Measurements from ENCODE around the gene RBM6. TPM values are rescaled to one million over a fixed set of nuclear protein-coding genes. Genes with fewer than 3 reads are reported as not detected.
"Not testable (repeated sequence)": the region's sequence is repeated elsewhere in the genome, so short reads cannot be mapped to it uniquely, and the experiment has no call there.

RBM6 gene
- total and polyA plus RNA-seq, 2 experiments from 2014 or later: 66.6 to 97.6 TPM

GRCh38 chr3:50031201-50031600, 91.3 kb downstream of the RBM6 start:
- H3K27me3 Mint-ChIP-seq (ENCODE audit: insufficient read depth, low read depth, poor library complexity); H3K9me2 ChIP-seq (ENCODE audit: insufficient read depth); H3K27me3 ChIP-seq (ENCODE audit: insufficient read depth); H3K4me3 ChIP-seq; H2AFZ ChIP-seq; H3K9me3 Mint-ChIP-seq; H3K36me3 ChIP-seq (ENCODE audit: insufficient read depth); ATAC-seq; H4K20me1 ChIP-seq (replicated peaks; ENCODE audit: insufficient read depth); H3K27ac ChIP-seq (ENCODE audit: low read depth); H3K79me2 ChIP-seq (replicated peaks; ENCODE audit: insufficient read depth); H3K4me1 ChIP-seq (ENCODE audit: insufficient read depth); H3K27ac Mint-ChIP-seq; H3K4me3 Mint-ChIP-seq; H3F3A ChIP-seq (replicated peaks; ENCODE audit: low read depth); H3K4me2 ChIP-seq; H3K4me1 Mint-ChIP-seq; DNase-seq (ENCODE audit: low spot score): not testable (repeated sequence)
- peaks cover 12% of the 10 kb centered on the region; the same call in 2 of the 3 replicates for H3K36me3 Mint-ChIP-seq (ENCODE audit: low read depth)

GRCh38 chr3:50044976-50045375, 105.0 kb downstream of the RBM6 start:
- H3K4me1 ChIP-seq (ENCODE audit: insufficient read depth): no peaks in the 10 kb centered on the region
- H3K4me3 ChIP-seq: no peak overlapping the region
- no peaks in the 10 kb centered on the region for H3K9me2 ChIP-seq (ENCODE audit: insufficient read depth)
- H3K9me3 Mint-ChIP-seq: no peaks in the 10 kb centered on the region
- peaks cover 14% of the 10 kb centered on the region for H3K36me3 Mint-ChIP-seq (ENCODE audit: low read depth)
- no peak overlapping the region for H3K27ac Mint-ChIP-seq
- no peak for DNase-seq (ENCODE audit: low spot score)
- H3K27me3 Mint-ChIP-seq (ENCODE audit: insufficient read depth, low read depth, poor library complexity): peaks cover 2% of the 10 kb centered on the region
- H4K20me1 ChIP-seq (replicated peaks; ENCODE audit: insufficient read depth): peaks cover 30% of the 10 kb centered on the region; the same call in 1 of the 2 replicates
- no peaks in the 10 kb centered on the region for H3K79me2 ChIP-seq (replicated peaks; ENCODE audit: insufficient read depth)
- no peak overlapping the region for H3K4me3 Mint-ChIP-seq
- no peak for ATAC-seq
- H3K4me2 ChIP-seq: no peak overlapping the region
- no peak overlapping the region for H3K27ac ChIP-seq (ENCODE audit: low read depth)
- H3F3A ChIP-seq (replicated peaks; ENCODE audit: low read depth): 0 out of 2 replicates have a peak, but pooled peaks cover 18% of the 10 kb centered on the region
- H3K27me3 ChIP-seq (ENCODE audit: insufficient read depth): no peaks in the 10 kb centered on the region
- H3K36me3 ChIP-seq (ENCODE audit: insufficient read depth): peaks cover 5% of the 10 kb centered on the region; the same call in 1 of the 2 replicates
- no peak overlapping the region for H2AFZ ChIP-seq
- no peaks in the 10 kb centered on the region for H3K4me1 Mint-ChIP-seq
- TF ChIP-seq REST (IDR thresholded peaks at IDR 0.05; ENCODE audit: unreplicated experiment) (no peak), ETS1 (IDR thresholded peaks at IDR 0.05) (no peak), EZH2 (IDR thresholded peaks at IDR 0.05; ENCODE audit: low read depth, unreplicated experiment) (no peak), ZNF114 (CRISPR knock-in tag; IDR thresholded peaks at IDR 0.05) (no peak), ZNF331 (CRISPR knock-in tag; IDR thresholded peaks at IDR 0.05; ENCODE audit: low read depth) (no peak), JUNB (IDR thresholded peaks at IDR 0.05; ENCODE audit: unreplicated experiment) (no peak), CREB1 (CRISPR knock-in tag; IDR thresholded peaks at IDR 0.05; ENCODE audit: low read depth) (no peak), NANOG (IDR thresholded peaks at IDR 0.05; ENCODE audit: borderline replicate concordance) (no peak), POLR2AphosphoS5 (IDR thresholded peaks at IDR 0.05; ENCODE audit: low read depth) (no peak), STAT1 (IDR thresholded peaks at IDR 0.05; ENCODE audit: unreplicated experiment) (no peak), CTCF (conservative IDR thresholded peaks at IDR 0.05; ENCODE audit: low read depth in 2 of 2) (no peak), EZH2phosphoT487 (IDR thresholded peaks at IDR 0.05; ENCODE audit: unreplicated experiment) (no peak)

Data from GM23338 (cell line).